Neural progenitor cell (in vitro differentiated cells): ENCODE data around the gene ZNF827.

Experiments
- EZH2 ChIP-seq: fragments of 200-600 bp; sonication (generic); IDR thresholded peaks from 2 replicates; pipeline ENCODE4 v1.6.1; 2017; ENCODE audit warnings: antibody characterized with exemption, mild to moderate bottlenecking, moderate library complexity
- EZH2phosphoT487 ChIP-seq: fragments of 200-600 bp; sonication (generic); IDR thresholded peaks from 2 replicates; pipeline ENCODE4 v1.6.1; 2017; ENCODE audit warnings: antibody characterized with exemption
- TF ChIP-seq, protein P1 (sequence below): fragments of 200-600 bp; sonication (generic); IDR thresholded peaks from 2 replicates; pipeline ENCODE4 v1.5.1; 2017; ENCODE audit warnings: antibody characterized with exemption, mild to moderate bottlenecking

DNA sequence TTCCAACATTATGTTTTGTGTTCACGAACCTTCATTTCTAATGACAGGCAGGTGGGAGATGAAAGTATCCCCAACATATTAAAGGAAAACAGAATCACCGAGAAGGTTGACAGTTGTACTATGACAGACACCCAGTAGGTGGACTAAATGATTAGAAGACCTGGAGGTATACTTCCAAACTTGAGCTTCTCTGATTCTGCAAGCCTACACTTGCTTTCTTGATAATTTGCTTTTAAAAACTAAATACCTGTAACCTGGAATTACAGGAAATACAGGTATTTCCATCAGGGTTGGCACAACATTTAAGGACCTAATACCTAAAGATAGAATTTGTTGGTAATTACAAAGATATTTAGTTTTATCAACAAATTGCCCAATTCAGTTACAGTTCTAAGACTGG, 215.3 kb downstream of the ZNF827 start:
- TF ChIP-seq, protein P1, sequence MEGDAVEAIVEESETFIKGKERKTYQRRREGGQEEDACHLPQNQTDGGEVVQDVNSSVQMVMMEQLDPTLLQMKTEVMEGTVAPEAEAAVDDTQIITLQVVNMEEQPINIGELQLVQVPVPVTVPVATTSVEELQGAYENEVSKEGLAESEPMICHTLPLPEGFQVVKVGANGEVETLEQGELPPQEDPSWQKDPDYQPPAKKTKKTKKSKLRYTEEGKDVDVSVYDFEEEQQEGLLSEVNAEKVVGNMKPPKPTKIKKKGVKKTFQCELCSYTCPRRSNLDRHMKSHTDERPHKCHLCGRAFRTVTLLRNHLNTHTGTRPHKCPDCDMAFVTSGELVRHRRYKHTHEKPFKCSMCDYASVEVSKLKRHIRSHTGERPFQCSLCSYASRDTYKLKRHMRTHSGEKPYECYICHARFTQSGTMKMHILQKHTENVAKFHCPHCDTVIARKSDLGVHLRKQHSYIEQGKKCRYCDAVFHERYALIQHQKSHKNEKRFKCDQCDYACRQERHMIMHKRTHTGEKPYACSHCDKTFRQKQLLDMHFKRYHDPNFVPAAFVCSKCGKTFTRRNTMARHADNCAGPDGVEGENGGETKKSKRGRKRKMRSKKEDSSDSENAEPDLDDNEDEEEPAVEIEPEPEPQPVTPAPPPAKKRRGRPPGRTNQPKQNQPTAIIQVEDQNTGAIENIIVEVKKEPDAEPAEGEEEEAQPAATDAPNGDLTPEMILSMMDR: no peak
- no peak for TF ChIP-seq EZH2
- TF ChIP-seq EZH2phosphoT487: no peak
